ENCODE results near the gene KRTAP13-3. TPM values are rescaled to one million over a fixed set of nuclear protein-coding genes. Genes with fewer than 3 reads are reported as not detected.

The KRTAP13-3 gene
- total and polyA plus RNA-seq, 10 of the 15 experiments (the other 5 are each of a cell fraction or from before 2014, with no cell fraction given), result not detected

- H3K27ac ChIP-seq (ENCODE audit: control insufficient read depth, insufficient read depth), result no peak overlapping the region
- H3K4me2 ChIP-seq (ENCODE audit: control insufficient read depth, insufficient read depth), result no peak overlapping the region
- no peak overlapping the region for H3K4me3 ChIP-seq
- CTCF ChIA-PET, result no interaction called here
- no peak for ATAC-seq
- in situ Hi-C loops (cut with MboI), result no loop called here
- POLR2A ChIA-PET, result no interaction called here
- H3K27me3 ChIP-seq (replicated peaks in 1 of 2; ENCODE audit: control insufficient read depth in 2 of 2, insufficient read depth in 2 of 2, low read length in 1 of 2), result no peaks in the 10 kb centered on the region
- no peak overlapping the region for H2AFZ ChIP-seq (ENCODE audit: control insufficient read depth, low read depth, low read length)
- 0% methylated on average over 1 of the region's 1 CpG for WGBS (ENCODE audit: insufficient coverage, insufficient replicate concordance, low lambda C conversion rate, missing lambda C conversion rate)
- no peaks in the 10 kb centered on the region for H3K9me3 ChIP-seq (replicated peaks; ENCODE audit: control insufficient read depth, insufficient read depth, low read length)
- no peak overlapping the region for H3K9ac ChIP-seq (ENCODE audit: control insufficient read depth, insufficient read depth, low read length)
- SMC1A ChIA-PET (ENCODE audit: uncharacterized antibody, unreplicated experiment), result no interaction called here
- FAIRE-seq, result no peak
- no peaks in the 10 kb centered on the region for H3K36me3 ChIP-seq (ENCODE audit: control insufficient read depth in 2 of 2, insufficient read depth in 2 of 2, low read length in 1 of 2)
- DNase-seq (ENCODE audit: low read depth, low spot score), result no peak
- H3K4me1 ChIP-seq (ENCODE audit: control insufficient read depth, insufficient read depth, low read length), result no peaks in the 10 kb centered on the region
- no peaks in the 10 kb centered on the region for H4K20me1 ChIP-seq (ENCODE audit: control insufficient read depth, insufficient read depth)
- RAD21 ChIA-PET (ENCODE audit: unreplicated experiment), result no interaction called here
- H3K79me2 ChIP-seq (ENCODE audit: control insufficient read depth, insufficient read depth, low read length), result no peaks in the 10 kb centered on the region
- intact Hi-C loops (cut with micrococcal nuclease; ENCODE audit: unreplicated experiment), result no loop called here
- BruUV-seq (replicated peaks), result no TSS peak
- TF ChIP-seq DPF2 (IDR thresholded peaks at IDR 0.05) (no peak), IRF4 (IDR thresholded peaks at IDR 0.05; ENCODE audit: low read depth, low read length) (no peak), REST (IDR thresholded peaks at IDR 0.05; ENCODE audit: low read depth, low read length) (no peak), USF1 (IDR thresholded peaks at IDR 0.05; ENCODE audit: borderline replicate concordance, extremely low read length, insufficient read depth, low read depth, low read length) (no peak), SRF (IDR thresholded peaks at IDR 0.05; ENCODE audit: low read depth in 2 of 2, low read length in 2 of 2) (no peak), RAD51 (IDR thresholded peaks at IDR 0.05) (no peak), SMC3 (IDR thresholded peaks at IDR 0.05; ENCODE audit: borderline replicate concordance, low read length) (no peak), CUX1 (IDR thresholded peaks at IDR 0.05; ENCODE audit: insufficient replicate concordance, low read depth, low read length) (no peak), POLR2A (IDR thresholded peaks at IDR 0.05; ENCODE audit: low read depth, low read length) (no peak), ZNF592 (IDR thresholded peaks at IDR 0.05) (no peak)
These were observed 43.5 kb downstream of the KRTAP13-3 start for GRCh38 chr21:30382201-30382600.
